Measurements from ENCODE around the gene PLCG1.

PLCG1 gene

DNA sequence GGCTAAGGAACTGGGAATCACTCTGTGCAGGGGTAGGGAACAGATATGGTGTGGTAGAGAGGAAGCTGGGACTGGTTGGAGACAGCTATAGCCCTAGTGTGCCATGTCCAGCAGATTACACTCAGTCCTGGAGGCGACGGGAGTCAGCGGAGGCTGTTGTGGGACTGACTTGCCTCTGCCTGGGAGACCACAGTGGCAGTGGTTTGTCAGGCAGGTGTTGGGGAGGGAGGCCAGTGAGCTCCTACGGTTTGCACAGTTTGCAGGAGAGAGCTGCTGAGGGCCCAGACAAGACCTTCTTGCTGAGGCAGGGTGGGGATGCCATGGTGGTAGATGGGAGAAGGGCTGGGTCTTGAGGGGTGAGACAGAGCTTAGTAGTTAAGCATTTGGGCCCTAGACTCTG lies 4.9 kb downstream of the PLCG1 start:
- no peak for DNase-seq (ENCODE audit: low read depth)

GRCh38 chr20:41142919-41143318 lies 5.6 kb downstream of the PLCG1 start:
- no peak for DNase-seq (ENCODE audit: low read depth)

GRCh38 chr20:41143354-41143753 lies 6.0 kb downstream of the PLCG1 start:
- no peak for DNase-seq (ENCODE audit: low read depth)

GRCh38 chr20:41145317-41145716 lies 8.0 kb downstream of the PLCG1 start:
- no peak for DNase-seq (ENCODE audit: low read depth)

- no peak for DNase-seq (ENCODE audit: low read depth)
Observed at GRCh38 chr20:41145821-41146620, 8.7 kb downstream of the PLCG1 start.

- no peak for DNase-seq (ENCODE audit: low read depth)
Observed at GRCh38 chr20:41147767-41148191, 10.4 kb downstream of the PLCG1 start.

- no peak for DNase-seq (ENCODE audit: low read depth)
Observed at GRCh38 chr20:41148942-41149341, 11.6 kb downstream of the PLCG1 start.

DNA sequence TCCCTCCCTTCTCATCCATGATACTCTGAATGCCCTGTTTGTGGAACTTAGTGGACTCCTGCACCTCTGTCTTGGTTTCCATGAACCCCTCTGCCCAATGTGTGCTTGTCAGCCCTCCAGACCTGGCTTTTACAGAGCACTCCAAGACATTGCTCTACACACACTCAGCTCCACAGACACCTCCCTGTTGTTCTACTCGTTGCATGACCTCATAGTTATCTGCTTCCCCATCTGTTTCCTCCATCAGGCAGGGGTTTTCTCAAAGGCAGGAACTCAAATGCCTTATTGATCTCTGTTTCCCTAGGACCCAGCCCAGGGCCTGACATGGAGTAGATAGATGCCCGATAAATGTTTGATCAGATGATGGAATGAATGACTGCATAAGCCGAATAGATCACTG lies 13.3 kb downstream of the PLCG1 start:
- peak; percentile 38 for DNase-seq (ENCODE audit: low read depth)

GRCh38 chr20:41151134-41151869 lies 14.0 kb downstream of the PLCG1 start:
- no peak for DNase-seq (ENCODE audit: low read depth)

GRCh38 chr20:41152108-41152757 lies 14.9 kb downstream of the PLCG1 start:
- DNase-seq (ENCODE audit: low read depth): no peak

- DNase-seq (ENCODE audit: low read depth): no peak
Observed at GRCh38 chr20:41154436-41155176, 17.3 kb downstream of the PLCG1 start.

DNA sequence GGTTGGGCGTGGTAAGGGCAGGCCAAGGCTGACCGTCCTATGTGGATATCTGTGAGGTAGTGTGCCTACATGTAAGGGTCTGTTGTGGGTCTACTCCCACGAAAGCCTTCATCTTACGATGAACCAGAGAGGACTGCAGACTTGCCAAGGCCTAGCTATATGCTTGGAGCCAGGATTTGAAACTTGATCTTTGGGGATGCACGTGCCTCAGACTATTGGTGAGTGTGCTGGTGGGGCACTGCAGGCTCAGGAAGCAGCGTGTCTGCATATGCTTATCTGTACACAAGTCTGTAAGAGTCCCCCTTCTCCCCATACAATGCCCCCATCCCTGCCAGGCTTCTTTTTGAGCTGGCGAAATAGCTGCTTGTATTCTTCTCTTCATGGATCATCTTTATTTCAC lies 17.9 kb downstream of the PLCG1 start:
- peak; percentile 61 for DNase-seq (ENCODE audit: low read depth)

- no peak for DNase-seq (ENCODE audit: low read depth)
Observed at GRCh38 chr20:41158082-41158625, 20.8 kb downstream of the PLCG1 start.

GRCh38 chr20:41159547-41159946 lies 22.2 kb downstream of the PLCG1 start:
- DNase-seq (ENCODE audit: low read depth): no peak

DNA sequence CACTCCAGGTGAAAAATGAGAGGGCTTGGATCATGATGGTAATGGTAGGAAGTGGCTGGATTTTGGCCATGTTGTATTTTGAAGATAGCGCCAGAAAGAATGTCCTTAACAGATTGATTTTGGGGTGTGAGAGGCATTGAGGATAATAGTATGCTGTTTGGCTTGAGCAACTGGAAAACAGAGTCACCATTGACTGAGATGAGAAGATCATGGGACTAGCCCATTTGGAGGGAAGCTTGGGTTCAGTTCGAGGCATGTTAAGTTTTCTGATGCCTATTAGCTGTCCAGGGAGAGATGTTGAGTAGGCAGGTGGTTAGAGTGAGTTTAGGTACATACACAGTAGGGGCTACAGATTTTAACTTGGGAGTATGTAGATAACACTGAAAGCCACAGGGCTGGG lies 23.3 kb downstream of the PLCG1 start:
- no peak for DNase-seq (ENCODE audit: low read depth)

GRCh38 chr20:41161886-41162285 lies 24.5 kb downstream of the PLCG1 start:
- no peak for DNase-seq (ENCODE audit: low read depth)

- DNase-seq (ENCODE audit: low read depth): no peak
Observed at GRCh38 chr20:41162396-41162795, 25.1 kb downstream of the PLCG1 start.

DNA sequence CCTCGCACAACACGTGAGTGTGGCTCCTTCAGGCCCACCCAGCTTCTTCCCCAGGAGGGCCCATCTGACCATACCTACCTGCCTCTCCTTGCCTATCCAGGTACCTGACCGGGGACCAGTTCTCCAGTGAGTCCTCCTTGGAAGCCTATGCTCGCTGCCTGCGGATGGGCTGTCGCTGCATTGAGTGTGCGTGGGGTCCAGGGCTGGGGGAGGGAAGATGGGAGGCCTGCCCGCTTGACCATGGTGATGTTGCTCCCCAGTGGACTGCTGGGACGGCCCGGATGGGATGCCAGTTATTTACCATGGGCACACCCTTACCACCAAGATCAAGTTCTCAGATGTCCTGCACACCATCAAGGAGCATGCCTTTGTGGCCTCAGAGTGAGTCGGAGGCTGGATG lies 26.5 kb downstream of the PLCG1 start:
- no peak for DNase-seq (ENCODE audit: low read depth)

- no peak for DNase-seq (ENCODE audit: low read depth)
Observed at GRCh38 chr20:41165001-41165882, 27.9 kb downstream of the PLCG1 start.

DNA sequence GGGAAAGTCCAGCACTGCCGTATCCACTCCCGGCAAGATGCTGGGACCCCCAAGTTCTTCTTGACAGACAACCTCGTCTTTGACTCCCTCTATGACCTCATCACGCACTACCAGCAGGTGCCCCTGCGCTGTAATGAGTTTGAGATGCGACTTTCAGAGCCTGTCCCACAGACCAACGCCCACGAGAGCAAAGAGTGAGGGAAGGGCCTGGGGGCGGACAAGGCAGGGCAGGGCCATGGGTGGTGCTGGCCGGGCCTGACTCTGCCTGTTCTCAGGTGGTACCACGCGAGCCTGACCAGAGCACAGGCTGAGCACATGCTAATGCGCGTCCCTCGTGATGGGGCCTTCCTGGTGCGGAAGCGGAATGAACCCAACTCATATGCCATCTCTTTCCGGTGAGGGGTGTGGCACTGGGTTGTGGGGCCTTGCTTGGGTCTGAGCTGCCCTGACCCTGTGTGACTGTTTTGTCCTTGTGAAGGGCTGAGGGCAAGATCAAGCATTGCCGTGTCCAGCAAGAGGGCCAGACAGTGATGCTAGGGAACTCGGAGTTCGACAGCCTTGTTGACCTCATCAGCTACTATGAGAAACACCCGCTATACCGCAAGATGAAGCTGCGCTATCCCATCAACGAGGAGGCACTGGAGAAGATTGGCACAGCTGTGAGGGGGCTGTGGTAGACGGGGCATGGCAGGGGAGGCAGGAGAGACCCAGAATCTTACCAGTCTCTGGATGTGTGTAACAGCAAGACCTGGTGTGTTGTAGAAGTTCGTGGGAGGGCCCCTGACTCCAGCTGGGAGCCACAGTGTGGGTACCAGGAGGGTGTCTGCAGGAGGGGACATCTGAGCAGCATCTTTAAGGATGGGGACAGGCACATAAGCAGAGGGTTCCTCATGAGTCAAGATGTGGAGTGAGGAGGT lies 29.1 kb downstream of the PLCG1 start:
- DNase-seq (ENCODE audit: low read depth): no peak
